Endothelial cell of umbilical vein (primary cell): Measurements from ENCODE around the gene PADI1. TPM values are rescaled to one million over a fixed set of nuclear protein-coding genes. Genes with fewer than 3 reads are reported as not detected.

ENCODE experiments used
- BruUV-seq: library from RNA; stranded (reverse); fragments of 400-500 nt; replicated peaks from 2 replicates; lab custom pipeline; 2021; lab: Mats Ljungman, UMichigan
- CTCF ChIA-PET: fragments of 300-600, 350-600 bp; sonication (Branson Sonifier 250); formaldehyde crosslinking; loops from one replicate; lab custom pipeline; 2021; ENCODE audit warnings: antibody characterized with exemption, inconsistent platforms; lab: Charles Lee
- POLR2A ChIA-PET: fragments of 300-600, 350-600 bp; sonication (Branson Sonifier 250); formaldehyde crosslinking; loops from one replicate; lab custom pipeline; 2021; ENCODE audit warnings: antibody characterized with exemption, inconsistent platforms; lab: Charles Lee
- DNase-seq: peaks from one replicate; pipeline ENCODE4 v3.0.0-alpha.2; 2011; ENCODE audit warnings: low read depth, low spot score
- FAIRE-seq: peaks from 2 replicates; lab custom pipeline; 2011; peaks lifted over from hg19 to GRCh38; lab: Jason Lieb, UNC
- H2AFZ ChIP-seq: 2 replicates; pipeline ENCODE4 v1.6.0; 2012; ENCODE audit warnings: low read depth, low read length, control low read depth, inconsistent platforms
- H3K27ac ChIP-seq: 2 replicates; pipeline ENCODE4 v1.5.1; 2011; ENCODE audit warnings: low read depth, mild to moderate bottlenecking, control low read depth, low read length, moderate library complexity; ENCODE audit not compliant: insufficient read depth
- H3K27me3 ChIP-seq, 2 experiments: 2 replicates each; pipeline versions ENCODE4 v1.6.0 to v1.6.1; 2011; ENCODE audit warnings: low read length in 2 of 2, mixed read lengths in 1 of 2; ENCODE audit not compliant: control insufficient read depth in 2 of 2, insufficient read depth in 2 of 2
- H3K36me3 ChIP-seq, 2 experiments: 2 replicates in 1 of 2; 3 replicates in 1 of 2; pipeline ENCODE4 v1.5.1; 2011; ENCODE audit warnings: low read length in 2 of 2, mild to moderate bottlenecking in 1 of 2, moderate library complexity in 1 of 2; ENCODE audit not compliant: control insufficient read depth in 2 of 2, insufficient read depth in 2 of 2; ENCODE audit errors: extremely low read depth in 1 of 2
- H3K4me1 ChIP-seq: 3 replicates; pipeline ENCODE4 v1.5.1; 2011; ENCODE audit warnings: mild to moderate bottlenecking, low read length; ENCODE audit not compliant: control insufficient read depth, insufficient read depth; ENCODE audit errors: extremely low read depth
- H3K4me2 ChIP-seq: 2 replicates; pipeline ENCODE4 v1.6.1; 2011; ENCODE audit warnings: low read length, control low read depth, mixed read lengths; ENCODE audit not compliant: insufficient read depth
- H3K4me3 ChIP-seq, 3 experiments: fragments of 200-600 bp in 1 of 3; sonication (generic), shearing (Covaris generic) in 1 of 3; replicated peaks in 1 of 3; 2 replicates each; pipeline ENCODE4 v1.5.1; 2011 to 2016; ENCODE audit warnings: control low read depth in 3 of 3, low read length in 3 of 3, mild to moderate bottlenecking in 2 of 3, inconsistent platforms in 1 of 3, low read depth in 1 of 3, moderate library complexity in 1 of 3; ENCODE audit not compliant: insufficient read depth in 1 of 3
- H3K79me2 ChIP-seq: 2 replicates; pipeline ENCODE4 v1.6.0; 2012; ENCODE audit warnings: low read length, inconsistent platforms; ENCODE audit not compliant: control insufficient read depth, insufficient read depth
- H3K9ac ChIP-seq: replicated peaks from 2 replicates; pipeline ENCODE3; 2011; ENCODE audit warnings: low read length, control low read depth; ENCODE audit not compliant: insufficient read depth; ENCODE audit errors: extremely low read depth
- H3K9me1 ChIP-seq: replicated peaks from 3 replicates; pipeline ENCODE4 v1.6.0; 2011; ENCODE audit warnings: mild to moderate bottlenecking, low read length; ENCODE audit not compliant: control insufficient read depth, insufficient read depth; ENCODE audit errors: extremely low read depth
- H3K9me3 ChIP-seq: replicated peaks from 2 replicates; pipeline ENCODE4 v1.5.1; 2012; ENCODE audit warnings: low read length, inconsistent platforms; ENCODE audit not compliant: control insufficient read depth, insufficient read depth
- H4K20me1 ChIP-seq: replicated peaks from 2 replicates; pipeline ENCODE3; 2011; ENCODE audit warnings: mild to moderate bottlenecking, low read length; ENCODE audit not compliant: control insufficient read depth, insufficient read depth; ENCODE audit errors: extremely low read depth
- CTCF ChIP-seq, 2 donors: IDR thresholded peaks; 1 replicate in 1 of 2; 2 replicates in 1 of 2; pipeline ENCODE4 v1.5.1; 2011; ENCODE audit warnings: low read length in 2 of 2, mild to moderate bottlenecking in 2 of 2, moderate library complexity in 2 of 2, control low read depth in 1 of 2, inconsistent platforms in 1 of 2, low read depth in 1 of 2; ENCODE audit not compliant: insufficient read depth in 1 of 2; ENCODE audit errors: extremely low read depth in 1 of 2
- EZH2 ChIP-seq: IDR thresholded peaks from 2 replicates; pipeline ENCODE4 v1.6.1; 2012; ENCODE audit warnings: borderline replicate concordance, low read depth, mild to moderate bottlenecking, moderate library complexity, low read length, inconsistent platforms; ENCODE audit not compliant: severe bottlenecking
- FOS ChIP-seq: IDR thresholded peaks from 2 replicates; pipeline ENCODE4 v1.6.1; 2011; ENCODE audit warnings: mild to moderate bottlenecking, low read length, moderate library complexity, borderline replicate concordance; ENCODE audit not compliant: insufficient read depth
- GATA2 ChIP-seq: IDR thresholded peaks from 2 replicates; pipeline ENCODE4 v1.7.0; 2011; ENCODE audit warnings: low read depth, mild to moderate bottlenecking, moderate library complexity, mixed read lengths, low read length; ENCODE audit not compliant: insufficient read length, insufficient read depth
- JUN ChIP-seq: IDR thresholded peaks from 2 replicates; pipeline ENCODE4 v1.6.1; 2011; ENCODE audit warnings: borderline replicate concordance, low read depth; ENCODE audit not compliant: insufficient read length, insufficient read depth
- MAX ChIP-seq: IDR thresholded peaks from 2 replicates; pipeline ENCODE4 v1.6.1; 2011; ENCODE audit not compliant: insufficient read depth, insufficient read length
- MYC ChIP-seq: IDR thresholded peaks from one replicate; pipeline ENCODE4 v1.6.1; 2011; ENCODE audit warnings: mild to moderate bottlenecking, low read depth, low read length
- POLR2A ChIP-seq: IDR thresholded peaks from 2 replicates; pipeline ENCODE4 v1.6.1; 2012; ENCODE audit warnings: low read depth, mild to moderate bottlenecking, control low read depth, low read length
- POLR2AphosphoS5 ChIP-seq: IDR thresholded peaks from 2 replicates; pipeline ENCODE4 v1.6.1; 2012; ENCODE audit warnings: low read depth, mild to moderate bottlenecking, control low read depth, low read length, moderate library complexity; ENCODE audit not compliant: insufficient read depth
- dilution Hi-C: fragments of 300-500 bp; cut with MboI; formaldehyde crosslinking; loops from one replicate; pipeline ENCODE4 v1.15.0; 2019; ENCODE audit warnings: low sequenced_read_pairs; ENCODE audit not compliant: extremely low pct_ligation_motif_present
- intact Hi-C: fragments of 100-400 bp; cut with micrococcal nuclease; formaldehyde crosslinking; loops from one replicate; pipeline ENCODE4 v1.10.0; 2022
- polyA plus RNA-seq, 4 experiments: library from polyadenylated mRNA; depleted of rRNA in 3 of 4; stranded (reverse) in 3 of 4; unstranded in 1 of 4; fragments of >200 nt; gene quantifications; 2 replicates each; pipeline versions ENCODE4 v1.2.1 to v1.2.3, GENCODE V29; 2011 to 2012; ENCODE audit warnings: missing spikeins in 1 of 4
- total RNA-seq: library from RNA; stranded (reverse); gene quantifications from 2 replicates; pipeline ENCODE4 v1.2.3, GENCODE V29; 2021

The PADI1 gene
- total and polyA plus RNA-seq, 2 donors (not counting 3 experiments of a cell fraction or from before 2014, with no cell fraction given) = 0.01 TPM; not detected in 1

DNA sequence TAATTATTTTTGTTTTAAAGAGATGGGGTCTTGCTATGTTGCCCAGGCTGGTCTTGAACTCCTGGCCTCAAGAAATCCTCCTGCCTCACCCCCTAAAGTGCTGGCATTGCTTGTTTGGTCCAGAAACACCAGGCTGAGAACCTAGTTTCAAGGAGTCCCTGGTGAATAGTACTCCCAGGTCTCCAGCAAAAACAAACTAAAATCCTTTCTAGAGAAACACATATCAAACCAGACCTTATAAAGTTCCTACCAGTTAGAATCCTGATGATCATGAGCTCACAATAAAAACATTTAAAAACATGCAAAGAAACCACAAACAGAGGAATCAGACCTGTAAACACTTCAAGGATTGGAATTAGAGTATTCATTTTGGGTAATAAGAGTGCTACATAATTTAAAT lies 34.4 kb upstream of the PADI1 start:
- no peak overlapping the region for H2AFZ ChIP-seq
- ChIA-PET POLR2A (no interaction called here), CTCF (no interaction called here)
- no peaks in the 10 kb centered on the region for H4K20me1 ChIP-seq
- FAIRE-seq (no peak), DNase-seq (no peak)
- H3K4me3 ChIP-seq = no peak overlapping the region
- H3K79me2 ChIP-seq = no peaks in the 10 kb centered on the region
- TF ChIP-seq MAX = no peak
- no peak for TF ChIP-seq POLR2AphosphoS5
- no peak for TF ChIP-seq GATA2
- TF ChIP-seq JUN = no peak
- TF ChIP-seq POLR2A = no peak
- no peak for TF ChIP-seq CTCF (IDR thresholded peaks at IDR 0.05; ENCODE audit: extremely low read depth in 1 of 2, insufficient read depth in 1 of 2, low read depth in 1 of 2, low read length in 2 of 2)
- TF ChIP-seq FOS = no peak
- TF ChIP-seq MYC = no peak
- TF ChIP-seq EZH2 = no peak
- H3K27ac ChIP-seq = no peak overlapping the region
- H3K9ac ChIP-seq = no peak overlapping the region
- intact Hi-C loops (no loop called here), dilution Hi-C loops (no loop called here)
- H3K4me1 ChIP-seq = no peaks in the 10 kb centered on the region
- no peak overlapping the region for H3K4me2 ChIP-seq
- BruUV-seq = no TSS peak
- H3K9me3 ChIP-seq = no peaks in the 10 kb centered on the region
- peaks cover 0 to 3% of the 10 kb centered on the region in 2 experiments for H3K27me3 ChIP-seq
- no peaks in the 10 kb centered on the region for H3K9me1 ChIP-seq
- no peaks in the 10 kb centered on the region for H3K36me3 ChIP-seq
